Ovary (tissue), 3 donors: ENCODE data around the gene NLE1.
A peak's percentile ranks its signal among the peaks of the same experiment; 100 is the strongest.

Experiments
- CTCF ChIP-seq, 3 donors: fragments of 450-650 bp in 2 of 3; fragments of 200-600 bp in 1 of 3; IDR thresholded peaks; one replicate each; pipeline versions ENCODE4 v1.5.1 to v1.8.0; 2016 to 2022; ENCODE audit warnings: antibody characterized with exemption in 3 of 3, mild to moderate bottlenecking in 1 of 3
- EP300 ChIP-seq: sonication (generic); formaldehyde crosslinking; IDR thresholded peaks from one replicate; pipeline ENCODE4 v1.6.1; 2017; ENCODE audit warnings: antibody characterized with exemption
- POLR2A ChIP-seq: fragments of 450-650 bp; IDR thresholded peaks from one replicate; pipeline ENCODE4 v1.6.1; 2017; ENCODE audit warnings: antibody characterized with exemption, mild to moderate bottlenecking, moderate library complexity
- donor health status: DM: no; HTN: no; CAD: no.

DNA sequence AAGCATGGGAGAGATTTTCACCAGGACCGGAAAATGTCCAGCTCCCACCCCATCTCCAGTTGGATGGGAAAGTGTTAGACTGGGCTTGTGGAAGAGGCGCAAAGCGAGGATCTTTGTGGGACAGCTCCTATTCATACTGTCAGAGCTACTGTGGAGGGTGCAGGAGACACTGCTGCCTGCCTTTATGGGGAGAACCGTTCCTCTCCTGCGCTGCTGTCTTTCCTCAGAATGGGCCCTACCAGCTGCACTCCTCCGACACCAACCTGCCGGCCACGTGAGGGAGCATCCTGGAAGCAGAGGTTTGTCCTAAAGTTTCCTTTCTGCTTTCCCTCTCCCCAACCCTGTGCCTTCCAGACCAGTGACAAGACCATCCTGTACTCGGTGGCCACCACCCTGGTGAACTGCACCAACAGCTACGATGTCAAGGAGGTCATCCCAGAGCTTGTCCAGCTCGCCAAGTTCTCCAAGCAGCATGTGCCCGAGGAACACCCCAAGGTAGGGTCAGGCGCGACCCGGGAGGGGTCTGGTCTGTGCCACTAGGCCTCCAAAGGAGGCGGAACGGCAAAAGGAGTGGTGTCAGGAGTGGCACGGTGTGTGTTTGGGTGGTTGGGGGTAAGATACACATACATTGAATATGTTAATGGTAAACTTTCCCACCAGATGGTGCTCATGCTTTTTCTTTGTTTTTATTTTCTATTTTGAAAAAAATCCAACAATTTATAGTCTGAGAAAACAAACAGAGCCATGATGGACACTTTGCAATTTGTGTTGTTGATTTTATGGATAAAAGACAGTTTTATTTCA, 29.1 kb upstream of the NLE1 start:
- TF ChIP-seq CTCF (IDR thresholded peaks at IDR 0.05) = peak in 1 of 3 donors; percentile 21
- TF ChIP-seq POLR2A = no peak
- no peak for TF ChIP-seq EP300
